Mucosa of descending colon (tissue), 3 donors: ENCODE results near the gene KIF1C. TPM values are rescaled to one million over a fixed set of nuclear protein-coding genes. Genes with fewer than 3 reads are reported as not detected.
A peak's percentile ranks its signal among the peaks of the same experiment; 100 is the strongest.

Experiments used
- ATAC-seq: fragments of 200-7000 bp; cut with Tn5 transposase; one replicate; pipeline ENCODE4 v1.9.1; 2020; ENCODE audit warnings: mild to moderate bottlenecking, moderate library complexity
- DNase-seq, 3 donors: peaks; one replicate each; pipeline ENCODE4 v3.0.0-alpha.2; 2020
- H3K36me3 ChIP-seq: fragments of 200-600 bp; one replicate; pipeline ENCODE4 v1.8.0; 2021; ENCODE audit warnings: low read depth, mild to moderate bottlenecking
- H3K4me1 ChIP-seq: fragments of 200-600 bp; one replicate; pipeline ENCODE4 v1.8.0; 2021; ENCODE audit warnings: low read depth, mild to moderate bottlenecking
- H3K4me3 ChIP-seq: fragments of 200-600 bp; one replicate; pipeline ENCODE4 v1.8.0; 2021; ENCODE audit warnings: mild to moderate bottlenecking
- H3K9me3 ChIP-seq: fragments of 200-600 bp; one replicate; pipeline ENCODE4 v1.8.0; 2021; ENCODE audit warnings: mild to moderate bottlenecking
- intact Hi-C, 2 donors: fragments of 100-400 bp; cut with DNase I in 1 of 2; cut with micrococcal nuclease in 1 of 2; formaldehyde crosslinking; loops; one replicate each; pipeline versions ENCODE4 v1.11.0 to v1.11.1; 2022; cut with DNase I, micrococcal nuclease
- total RNA-seq, 3 donors: library from RNA; stranded (reverse); fragmentation: NEBNext Ultra II Directional in 2 of 3; extraction: Animal tissue kit (Norgen Biotek cat#: 25700) in 2 of 3; gene quantifications; one replicate each; pipeline versions ENCODE4 v1.2.1 to v1.2.4, GENCODE V29; 2021 to 2023
- TF ChIP-seq, protein P1 (sequence below): fragments of 200-600 bp; IDR thresholded peaks from one replicate; pipeline ENCODE4 v1.8.0; 2022; ENCODE audit warnings: antibody characterized with exemption, mild to moderate bottlenecking
- donor health status: DM: no; HTN: no; CAD: no; lungs with moderate emphysema.
- donor health status: DM: no; HTN: no; CAD: no.
- donor health status: DM: no; HTN: yes; CAD: no.

KIF1C gene
- total RNA-seq, 3 donors from 2014 or later, result 219 to 286 (median 273) TPM

DNA sequence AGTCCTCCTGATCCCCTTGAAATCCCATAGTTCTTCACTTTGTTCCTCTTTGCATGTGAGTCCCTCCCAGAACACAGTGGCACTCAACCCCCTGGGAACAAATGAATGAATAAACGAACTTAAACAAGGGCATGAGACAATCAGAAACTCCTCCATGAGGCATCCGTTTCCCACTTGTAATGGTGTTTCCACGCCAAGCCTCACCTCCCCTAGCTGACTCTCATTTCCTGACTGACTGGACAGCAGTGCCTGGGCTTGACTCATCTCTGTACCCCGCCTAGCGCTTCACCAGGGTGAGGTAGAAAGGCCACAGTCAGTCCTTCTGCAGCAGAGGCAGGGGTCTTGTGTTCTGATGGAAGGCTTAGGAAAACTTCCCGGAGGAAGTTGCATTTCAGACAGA, 14.2 kb downstream of the KIF1C start:
- H3K4me1 ChIP-seq, result no peaks in the 10 kb centered on the region
- intact Hi-C loops, result no loop called here
- peaks cover 9% of the 10 kb centered on the region for H3K36me3 ChIP-seq
- no peak for DNase-seq
- TF ChIP-seq, protein P1, sequence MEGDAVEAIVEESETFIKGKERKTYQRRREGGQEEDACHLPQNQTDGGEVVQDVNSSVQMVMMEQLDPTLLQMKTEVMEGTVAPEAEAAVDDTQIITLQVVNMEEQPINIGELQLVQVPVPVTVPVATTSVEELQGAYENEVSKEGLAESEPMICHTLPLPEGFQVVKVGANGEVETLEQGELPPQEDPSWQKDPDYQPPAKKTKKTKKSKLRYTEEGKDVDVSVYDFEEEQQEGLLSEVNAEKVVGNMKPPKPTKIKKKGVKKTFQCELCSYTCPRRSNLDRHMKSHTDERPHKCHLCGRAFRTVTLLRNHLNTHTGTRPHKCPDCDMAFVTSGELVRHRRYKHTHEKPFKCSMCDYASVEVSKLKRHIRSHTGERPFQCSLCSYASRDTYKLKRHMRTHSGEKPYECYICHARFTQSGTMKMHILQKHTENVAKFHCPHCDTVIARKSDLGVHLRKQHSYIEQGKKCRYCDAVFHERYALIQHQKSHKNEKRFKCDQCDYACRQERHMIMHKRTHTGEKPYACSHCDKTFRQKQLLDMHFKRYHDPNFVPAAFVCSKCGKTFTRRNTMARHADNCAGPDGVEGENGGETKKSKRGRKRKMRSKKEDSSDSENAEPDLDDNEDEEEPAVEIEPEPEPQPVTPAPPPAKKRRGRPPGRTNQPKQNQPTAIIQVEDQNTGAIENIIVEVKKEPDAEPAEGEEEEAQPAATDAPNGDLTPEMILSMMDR, result no peak
- no peak overlapping the region for H3K4me3 ChIP-seq
- H3K9me3 ChIP-seq, result no peaks in the 10 kb centered on the region
- no peak for ATAC-seq

DNA sequence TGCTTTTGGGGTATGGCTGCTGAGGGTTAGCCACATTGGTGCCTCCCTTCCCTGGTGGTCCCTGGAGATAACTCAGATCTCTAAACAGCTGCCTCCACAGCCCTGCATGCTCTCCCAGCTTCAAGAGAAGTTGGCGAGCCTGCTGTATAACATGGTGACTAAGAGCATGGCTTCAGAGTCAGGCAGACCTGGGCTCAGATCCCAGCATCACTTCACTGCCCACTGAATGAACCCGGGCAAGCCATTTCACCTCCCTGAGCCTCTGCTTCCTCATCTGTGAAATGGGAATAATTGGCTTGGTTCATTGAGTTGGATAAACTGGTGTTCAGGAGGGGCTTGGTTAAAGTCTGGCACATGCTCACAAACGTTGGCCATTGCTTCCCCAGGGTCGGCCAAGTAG, 16.6 kb downstream of the KIF1C start:
- no peak for ATAC-seq
- peaks cover 12% of the 10 kb centered on the region for H3K36me3 ChIP-seq

DNA sequence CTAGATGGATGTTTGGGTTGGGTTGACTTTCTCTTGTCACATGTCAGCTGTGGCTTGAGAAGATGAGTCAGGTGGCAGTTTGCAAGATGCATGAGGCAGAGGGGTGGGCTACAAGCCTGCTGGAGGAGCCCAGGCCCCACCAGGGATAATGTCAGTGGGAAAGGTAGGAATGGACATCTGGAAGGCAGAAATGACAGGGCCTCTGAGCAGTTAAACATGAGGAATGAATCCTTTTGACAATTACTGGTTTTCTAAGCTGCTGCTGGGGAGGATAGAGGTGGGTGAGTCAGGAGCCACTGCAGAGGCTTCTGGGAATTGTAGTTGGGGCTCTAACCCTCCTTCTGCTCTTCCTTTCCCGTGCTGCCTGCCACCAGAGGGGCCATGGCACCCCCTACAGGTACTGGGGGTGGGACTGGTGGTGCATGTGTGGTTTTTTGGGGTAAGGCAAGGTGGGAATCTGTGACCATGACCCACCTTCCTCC, 21.8 kb downstream of the KIF1C start:
- Histone ChIP-seq H3K36me3 (peaks cover 18% of the 10 kb centered on the region), H3K4me1 (no peaks in the 10 kb centered on the region), H3K9me3 (no peaks in the 10 kb centered on the region), H3K4me3 (no peak overlapping the region)
- intact Hi-C loops, result no loop called here
- TF ChIP-seq, protein P1, result no peak
- ATAC-seq (peak; percentile 25), DNase-seq (no peak)

More for the DNA sequence above, 16.6 kb downstream of the KIF1C start:
- TF ChIP-seq, protein P1, result no peak
- H3K9me3 ChIP-seq, result no peaks in the 10 kb centered on the region
- H3K4me1 ChIP-seq, result no peaks in the 10 kb centered on the region
- DNase-seq, result no peak
- intact Hi-C loops, result no loop called here
- H3K4me3 ChIP-seq, result no peak overlapping the region

DNA sequence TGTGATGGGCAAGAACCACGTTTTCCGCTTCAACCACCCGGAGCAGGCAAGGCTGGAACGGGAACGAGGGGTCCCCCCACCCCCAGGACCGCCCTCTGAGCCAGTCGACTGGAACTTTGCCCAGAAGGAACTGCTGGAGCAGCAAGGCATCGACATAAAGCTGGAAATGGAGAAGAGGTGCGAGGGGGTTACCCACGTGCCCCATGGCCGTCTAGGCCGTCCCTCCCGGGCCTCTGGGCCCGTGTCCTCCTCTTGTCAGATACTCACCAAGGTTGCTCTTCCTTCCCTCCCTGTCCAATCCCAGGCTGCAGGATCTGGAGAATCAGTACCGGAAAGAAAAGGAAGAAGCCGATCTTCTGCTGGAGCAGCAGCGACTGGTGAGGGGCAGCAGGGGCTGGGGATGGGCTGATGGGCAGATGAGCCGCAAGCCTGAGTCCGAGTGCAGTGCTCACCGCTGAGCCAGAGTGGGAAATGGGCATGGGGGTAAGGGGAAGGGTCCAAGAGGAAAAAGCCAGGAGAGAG, 22.8 kb downstream of the KIF1C start:
- Histone ChIP-seq H3K9me3 (no peaks in the 10 kb centered on the region), H3K4me3 (no peak overlapping the region), H3K36me3 (peaks cover 18% of the 10 kb centered on the region), H3K4me1 (no peaks in the 10 kb centered on the region)
- TF ChIP-seq, protein P1, result no peak
- ATAC-seq, result no peak
- intact Hi-C loops, result no loop called here
- no peak for DNase-seq

DNA sequence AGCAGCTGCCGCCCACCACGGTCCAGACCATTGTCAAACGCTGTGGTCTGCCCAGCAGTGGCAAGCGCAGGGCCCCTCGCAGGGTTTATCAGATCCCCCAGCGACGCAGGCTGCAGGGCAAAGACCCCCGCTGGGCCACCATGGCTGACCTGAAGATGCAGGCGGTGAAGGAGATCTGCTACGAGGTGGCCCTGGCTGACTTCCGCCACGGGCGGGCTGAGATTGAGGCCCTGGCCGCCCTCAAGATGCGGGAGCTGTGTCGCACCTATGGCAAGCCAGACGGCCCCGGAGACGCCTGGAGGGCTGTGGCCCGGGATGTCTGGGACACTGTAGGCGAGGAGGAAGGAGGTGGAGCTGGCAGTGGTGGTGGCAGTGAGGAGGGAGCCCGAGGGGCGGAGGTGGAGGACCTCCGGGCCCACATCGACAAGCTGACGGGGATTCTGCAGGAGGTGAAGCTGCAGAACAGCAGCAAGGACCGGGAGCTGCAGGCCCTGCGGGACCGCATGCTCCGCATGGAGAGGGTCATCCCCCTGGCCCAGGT, 24.5 kb downstream of the KIF1C start:
- intact Hi-C loops, result no loop called here
- ATAC-seq (no peak), DNase-seq (no peak)
- Histone ChIP-seq H3K36me3 (peaks cover 18% of the 10 kb centered on the region), H3K4me1 (no peaks in the 10 kb centered on the region), H3K9me3 (no peaks in the 10 kb centered on the region), H3K4me3 (no peak overlapping the region)
- TF ChIP-seq, protein P1, result no peak
